CD4-positive, alpha-beta T cell treated with Interleukin-4 for 4 hours (primary cell): ENCODE results near the gene PAFAH1B1.
A peak's percentile ranks its signal among the peaks of the same experiment; 100 is the strongest.
"Not testable (repeated sequence)": the region's sequence is repeated elsewhere in the genome, so short reads cannot be mapped to it uniquely, and the experiment has no call there.

Experiments
- DNase-seq: peaks from one replicate; pipeline ENCODE4 v3.0.0-alpha.2; 2020

Gene PAFAH1B1

DNA sequence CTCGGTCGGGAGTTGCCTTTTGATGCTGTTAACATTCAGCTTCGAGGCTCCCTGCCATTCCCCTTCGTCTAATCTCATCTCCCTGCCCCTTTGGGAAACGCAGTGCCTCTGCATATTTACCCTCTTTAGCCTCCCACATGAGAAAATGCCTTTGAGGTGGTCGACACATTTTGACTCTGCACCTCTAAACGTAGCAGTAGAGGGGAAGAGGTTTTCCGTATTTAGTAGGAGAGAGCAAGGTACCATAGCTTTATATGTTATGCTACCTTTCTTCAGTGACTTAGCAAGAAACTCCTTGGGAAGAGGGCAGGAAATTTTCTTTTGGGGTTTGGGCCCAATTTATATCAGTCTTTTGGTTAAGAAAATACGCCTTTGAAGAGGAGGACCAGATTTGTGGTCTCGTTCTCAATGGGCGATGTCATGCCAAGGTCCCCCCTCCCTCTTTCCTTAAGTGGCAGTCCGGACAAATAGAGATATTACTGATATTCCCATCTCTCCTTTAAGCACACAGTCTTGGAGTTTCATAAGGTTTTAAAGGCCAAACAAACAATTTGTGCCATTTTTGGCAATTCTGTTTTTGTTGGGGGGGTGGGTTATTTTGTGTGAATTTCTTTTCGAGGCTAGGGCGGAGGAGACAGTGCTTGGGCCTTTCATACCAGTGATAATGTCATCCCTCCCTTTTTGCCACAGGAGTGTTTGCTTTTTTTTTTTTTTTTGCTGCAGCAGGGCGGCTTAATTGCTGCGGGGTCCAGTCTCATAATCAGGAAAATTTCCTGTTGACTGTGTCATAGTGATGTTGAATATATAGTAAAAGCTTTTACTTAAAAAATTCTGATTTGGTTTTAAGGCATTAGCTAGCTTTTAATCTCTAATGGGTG is 1.5 kb downstream of the PAFAH1B1 start:
- no peak for DNase-seq

DNA sequence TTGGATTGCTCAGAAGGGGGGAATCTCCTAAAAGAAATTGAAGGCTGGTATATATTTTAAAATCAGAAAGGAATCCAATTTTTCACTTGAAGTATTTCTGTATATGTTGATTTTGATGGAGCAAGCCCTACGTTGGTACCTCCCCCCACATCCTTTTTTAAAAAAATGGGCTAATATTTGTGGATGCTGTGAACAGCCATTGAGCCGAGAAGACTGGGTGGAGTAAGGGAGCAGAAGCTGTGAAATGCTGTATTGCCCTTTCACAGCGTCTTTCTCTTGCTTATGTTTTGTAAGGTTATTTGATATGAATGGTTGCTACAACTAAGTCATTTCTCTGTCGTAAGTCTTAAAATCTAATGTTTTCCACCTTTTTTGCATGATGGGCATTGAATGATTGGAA is 2.3 kb downstream of the PAFAH1B1 start:
- no peak for DNase-seq

DNA sequence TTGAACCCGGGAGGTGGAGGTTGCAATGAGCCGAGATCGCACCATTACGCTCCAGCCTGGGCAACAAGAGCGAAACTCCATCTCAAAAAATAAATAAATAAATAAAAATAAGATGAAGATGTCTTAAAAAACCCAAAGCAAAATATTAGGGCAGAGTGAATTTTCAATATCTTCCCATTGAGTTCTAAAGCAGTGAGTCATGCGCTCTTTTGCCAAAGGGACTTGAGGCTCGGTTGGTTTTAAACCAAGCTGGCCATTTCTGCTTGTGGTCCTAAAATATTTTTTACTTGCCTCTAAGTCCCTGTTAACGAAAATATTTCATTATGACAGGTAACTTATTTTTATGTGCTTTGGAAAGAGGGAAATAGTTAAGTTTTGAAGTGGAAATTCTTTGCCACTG is 4.7 kb downstream of the PAFAH1B1 start:
- DNase-seq = no peak

DNA sequence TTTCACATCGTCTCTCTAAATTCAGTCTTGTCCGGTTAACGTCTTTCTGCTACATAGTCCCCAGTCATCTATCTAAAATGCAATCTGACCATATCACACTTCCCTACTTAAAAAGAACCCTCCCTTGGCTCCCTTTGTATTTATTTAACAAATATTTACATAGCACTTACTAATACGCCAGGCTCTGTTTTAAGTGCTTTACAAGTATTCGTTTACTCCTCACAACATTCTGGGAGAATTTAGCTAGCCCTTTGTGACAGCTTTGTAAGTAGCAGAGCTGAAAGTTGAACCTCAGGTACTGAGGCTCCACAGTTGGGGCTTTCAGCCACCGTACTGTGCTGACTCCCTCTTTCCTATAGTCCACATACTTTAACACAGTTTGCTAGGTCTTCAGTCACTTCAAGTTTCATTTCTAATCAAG is 9.2 kb downstream of the PAFAH1B1 start:
- DNase-seq = no peak

DNA sequence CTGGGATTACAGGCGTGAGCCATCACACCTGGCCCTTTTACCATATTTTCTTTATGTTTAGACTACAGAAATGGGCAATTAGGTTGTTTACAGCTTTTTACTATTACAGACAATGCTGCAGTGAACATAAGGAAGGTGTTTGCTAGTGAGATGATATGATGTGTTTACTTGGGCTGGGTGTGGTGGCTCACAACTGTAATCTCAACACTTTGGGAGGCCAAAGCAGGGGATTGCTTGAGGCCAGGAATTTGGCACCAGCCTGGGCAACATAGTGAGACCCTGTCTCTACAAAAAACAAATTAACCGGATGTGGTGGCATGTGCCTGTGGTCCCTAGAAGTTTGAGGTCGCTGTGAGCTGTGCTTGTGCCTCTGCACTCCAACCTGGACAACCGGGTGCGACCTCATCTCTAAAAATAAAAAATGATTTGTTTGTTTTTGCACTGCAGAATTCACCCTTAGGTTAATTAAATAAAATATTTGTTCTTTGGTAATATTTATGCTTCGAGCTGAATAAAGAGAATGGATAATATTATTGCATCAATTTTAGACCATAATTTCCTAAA is 15.0 kb downstream of the PAFAH1B1 start:
- DNase-seq = no peak

DNA sequence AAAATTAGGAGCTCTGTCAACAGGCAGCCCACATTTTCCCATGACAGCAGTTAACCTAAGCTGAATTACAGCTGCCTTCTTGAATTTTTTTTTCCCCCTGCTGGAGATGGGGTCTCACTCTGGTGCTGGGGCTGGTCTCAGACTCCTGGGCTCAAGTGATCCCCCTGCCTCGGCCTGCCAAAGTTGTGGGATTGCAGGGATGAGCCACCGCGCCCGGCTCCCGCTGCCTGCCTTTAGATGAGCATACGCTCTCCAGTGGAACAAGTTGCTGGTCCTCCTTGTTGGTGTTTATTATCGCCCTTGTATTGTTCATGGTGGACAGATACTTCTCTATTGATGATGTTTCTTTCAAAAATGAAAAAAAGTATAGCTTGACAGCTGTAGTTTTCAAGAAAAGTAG is 15.6 kb downstream of the PAFAH1B1 start:
- DNase-seq = no peak

DNA sequence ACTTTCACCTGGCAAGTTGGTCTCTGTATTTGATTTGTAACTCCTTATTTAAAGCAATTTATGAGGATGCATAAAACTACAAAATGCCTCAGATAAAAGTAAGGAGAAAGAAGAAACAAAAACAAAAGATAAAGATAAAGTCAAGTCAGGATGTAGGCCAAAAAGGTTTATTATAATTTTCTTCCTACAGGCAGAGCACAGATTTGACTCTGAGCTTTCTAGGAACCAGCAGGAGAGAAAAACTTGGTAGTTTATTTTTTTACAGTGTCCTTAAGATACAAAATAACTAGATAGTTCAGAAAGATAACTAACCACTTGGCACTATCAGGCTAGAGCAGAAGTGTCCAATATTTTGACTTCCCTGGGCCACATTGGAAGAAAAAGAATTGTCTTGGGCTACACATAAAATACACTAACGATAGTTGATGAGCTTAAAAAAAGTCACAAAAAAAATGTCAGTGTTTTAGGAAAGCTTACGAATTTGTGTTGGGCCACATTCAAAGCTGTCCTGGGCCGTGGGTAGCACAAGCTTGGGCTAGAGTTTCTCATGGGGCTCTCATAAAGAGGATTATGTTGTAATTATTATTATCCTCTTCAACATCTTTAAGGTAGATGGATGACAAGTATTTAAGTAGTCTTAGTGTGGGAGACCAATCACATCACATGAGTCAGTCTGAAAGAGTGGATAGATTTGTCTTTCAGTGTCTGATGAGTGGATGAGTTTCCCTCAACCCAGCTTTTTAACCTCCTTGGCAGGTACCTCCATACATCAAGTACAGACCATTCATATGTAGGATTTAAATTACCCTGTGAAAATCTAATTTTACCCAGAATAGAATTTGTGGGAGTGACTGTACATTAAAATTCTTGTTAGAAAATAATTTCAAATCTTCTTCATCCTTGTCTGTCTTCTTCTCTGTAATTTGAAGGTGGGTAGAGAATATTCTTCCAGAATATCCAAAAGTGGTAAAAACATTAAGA is 17.0 kb downstream of the PAFAH1B1 start:
- DNase-seq = no peak

DNA sequence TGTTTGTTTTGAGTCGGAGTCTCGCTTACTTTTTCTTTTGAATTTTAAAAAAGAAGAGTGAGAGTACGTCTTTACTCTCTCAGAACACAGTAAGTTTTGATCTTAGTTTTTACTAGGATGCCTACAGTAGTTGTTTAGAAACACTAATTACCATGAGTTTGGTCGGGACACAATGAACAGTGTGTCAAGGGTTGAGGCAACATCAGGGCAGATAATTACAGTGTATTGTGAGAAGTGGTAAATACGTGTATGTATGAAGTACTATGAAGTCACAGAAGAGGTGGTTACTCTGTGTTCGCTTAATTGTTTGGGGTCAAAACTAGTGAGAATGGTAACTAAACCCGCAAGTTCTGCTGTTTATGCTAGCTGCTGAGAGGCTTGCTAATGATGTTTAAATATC is 18.2 kb downstream of the PAFAH1B1 start:
- DNase-seq = no peak

DNA sequence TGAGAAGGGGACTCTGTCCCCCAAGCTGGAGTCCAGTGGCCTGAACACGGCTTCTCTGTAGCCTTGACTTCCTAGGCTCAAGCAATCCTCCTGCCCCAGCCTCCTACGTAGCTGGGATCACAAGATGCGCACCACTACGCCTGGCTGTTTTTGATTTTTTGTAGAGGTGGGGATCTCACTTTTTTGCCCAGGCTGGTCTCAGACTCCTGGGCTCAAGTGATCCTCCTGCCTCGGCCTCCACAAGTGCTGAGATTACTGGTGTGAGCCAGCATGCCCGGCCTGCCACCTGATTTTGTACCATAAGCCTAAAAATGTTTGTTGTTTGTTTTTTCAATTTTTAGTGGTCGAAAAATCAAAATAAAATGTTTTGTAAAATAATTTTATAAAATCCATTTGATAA is 19.2 kb downstream of the PAFAH1B1 start:
- DNase-seq = no peak

DNA sequence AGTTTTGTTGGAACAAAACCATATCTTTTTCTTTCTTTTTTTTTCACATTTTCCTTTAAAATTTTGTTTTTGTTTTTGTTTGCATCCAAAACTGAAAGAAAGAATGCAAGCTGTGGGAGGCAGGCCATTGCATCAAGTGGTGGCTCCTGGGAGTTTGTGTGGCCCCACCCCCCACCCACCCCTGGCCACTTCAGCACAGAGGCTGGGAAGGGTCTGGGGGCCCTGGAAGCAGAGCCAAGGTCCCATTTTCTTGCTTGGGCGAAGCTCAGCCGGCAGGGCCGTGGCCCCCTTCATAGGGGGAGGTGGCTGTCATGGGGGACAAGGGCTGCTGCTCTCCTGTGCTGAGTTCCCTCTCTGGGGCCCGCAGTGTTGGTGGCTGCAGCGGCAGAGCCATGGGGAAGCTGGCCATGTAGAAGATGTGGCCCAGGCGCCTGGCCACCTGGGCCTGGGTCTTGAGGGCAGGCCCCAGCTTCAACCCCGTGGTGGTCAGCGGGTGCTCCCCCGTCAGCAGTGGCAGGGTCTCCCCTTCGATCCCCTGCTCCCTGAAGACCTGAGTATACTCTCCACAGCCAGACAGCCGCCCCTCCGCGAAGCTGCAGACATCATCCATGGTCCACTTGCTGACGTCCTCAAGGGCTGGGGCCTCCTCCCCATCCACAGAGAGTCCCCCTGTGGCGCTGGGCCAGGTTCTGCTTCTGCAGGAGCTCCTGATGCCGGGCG is 19.8 kb downstream of the PAFAH1B1 start:
- no peak for DNase-seq

DNA sequence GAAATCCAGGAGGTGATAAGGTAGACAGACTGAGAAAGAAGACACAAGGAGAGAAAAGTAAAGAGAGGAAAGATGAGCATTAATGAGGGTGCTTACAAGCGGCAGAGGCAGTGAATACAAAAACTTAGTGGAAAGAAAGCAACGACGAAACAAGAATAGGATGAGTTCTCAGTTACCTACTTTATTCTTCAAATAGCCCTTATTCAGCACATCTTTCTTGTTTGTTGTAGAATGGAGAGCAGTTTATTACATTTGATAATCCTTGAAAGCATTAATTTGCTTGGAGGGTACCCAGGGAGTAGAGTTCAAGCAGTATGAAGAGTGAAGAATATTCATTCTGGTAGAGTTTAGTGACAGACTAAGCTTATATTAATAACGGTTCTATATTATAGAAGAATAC is 22.4 kb downstream of the PAFAH1B1 start:
- no peak for DNase-seq

DNA sequence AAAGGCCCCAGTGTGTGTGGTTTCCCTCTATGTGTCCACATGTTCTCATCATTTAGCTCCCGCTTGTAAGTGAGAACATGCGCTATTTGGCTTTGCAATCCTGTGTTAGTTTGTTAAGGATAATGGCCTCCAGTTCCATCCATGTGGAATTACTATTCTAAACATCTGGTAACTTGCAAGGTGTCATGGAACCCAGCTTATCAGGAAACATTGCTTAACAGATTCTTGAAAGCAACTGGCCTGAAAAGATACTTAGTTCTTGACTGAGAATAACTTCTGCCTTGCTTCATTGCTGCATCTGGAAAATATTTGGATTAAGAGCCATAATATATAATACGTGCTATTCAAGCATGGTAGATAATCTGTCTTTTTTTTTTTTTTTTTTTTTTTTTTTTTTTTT is 27.8 kb downstream of the PAFAH1B1 start:
- DNase-seq = no peak

DNA sequence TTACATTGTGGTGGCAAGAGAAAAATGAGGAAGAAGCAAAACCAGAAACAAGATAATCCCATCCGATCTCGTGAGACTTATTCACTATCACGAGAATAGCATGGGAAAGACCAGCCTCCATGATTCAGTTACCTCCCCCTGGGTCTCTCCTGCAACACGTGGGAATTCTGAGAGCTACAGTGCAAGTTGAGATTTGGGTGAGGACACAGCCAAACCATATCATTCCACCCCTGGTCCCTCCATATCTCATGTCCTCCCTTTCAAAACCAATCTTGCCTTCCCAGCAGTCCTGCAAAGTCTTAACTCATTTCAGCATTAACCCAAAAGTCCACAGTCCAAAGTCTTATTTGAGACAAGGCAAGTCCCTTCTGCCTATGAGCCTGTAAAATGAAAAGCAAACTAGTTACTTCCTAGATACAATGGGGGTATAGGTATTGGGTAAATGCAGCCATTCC is 28.5 kb downstream of the PAFAH1B1 start:
- not testable (repeated sequence) for DNase-seq

DNA sequence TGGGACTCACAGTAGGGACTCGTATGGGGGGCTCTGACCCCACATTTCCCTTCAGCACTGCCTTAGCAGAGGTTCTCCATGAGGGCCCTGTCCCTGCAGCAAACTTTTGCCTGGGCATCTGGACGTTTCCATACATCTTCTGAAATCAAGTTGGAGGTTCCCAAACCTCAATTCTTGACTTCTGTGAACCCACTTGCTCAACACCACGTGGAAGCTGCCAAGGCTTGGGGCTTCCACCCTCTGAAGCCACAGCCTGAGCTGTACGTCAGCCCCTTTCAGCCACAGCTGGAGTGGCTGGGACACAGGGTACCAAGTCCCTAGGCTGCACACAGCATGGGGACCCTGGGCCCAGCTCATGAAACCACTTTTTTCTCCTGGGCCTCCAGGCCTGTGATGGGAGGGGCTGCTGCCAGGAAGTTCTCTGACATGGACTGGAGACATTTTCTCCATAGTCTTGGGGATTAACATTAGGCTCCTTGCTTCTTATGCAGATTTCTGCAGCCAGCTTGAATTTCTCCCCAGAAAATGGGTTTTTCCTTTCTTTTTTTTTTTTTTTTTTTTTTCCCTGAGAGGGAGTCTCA is 29.4 kb downstream of the PAFAH1B1 start:
- DNase-seq = not testable (repeated sequence)

DNA sequence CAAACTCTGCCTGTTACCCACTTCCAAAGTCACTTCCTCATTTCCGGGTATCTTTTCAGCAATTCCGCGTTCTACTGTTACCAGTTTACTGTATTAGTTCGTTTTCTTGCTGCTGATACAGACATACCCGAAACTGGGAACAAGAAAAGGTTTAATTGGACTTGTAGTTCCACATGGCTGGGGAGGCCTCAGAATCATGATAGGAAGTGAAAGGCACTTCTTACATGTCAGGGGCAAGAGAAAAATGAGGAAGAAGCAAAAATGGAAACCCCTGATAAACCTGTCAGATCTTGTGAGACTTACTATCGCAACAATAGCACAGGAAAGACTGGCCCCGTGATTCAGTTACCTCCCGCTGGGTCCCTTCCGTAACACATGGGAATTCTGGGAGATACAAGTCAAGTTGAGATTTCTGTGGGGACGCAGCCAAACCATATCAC is 30.9 kb downstream of the PAFAH1B1 start:
- peak; percentile 8 for DNase-seq

DNA sequence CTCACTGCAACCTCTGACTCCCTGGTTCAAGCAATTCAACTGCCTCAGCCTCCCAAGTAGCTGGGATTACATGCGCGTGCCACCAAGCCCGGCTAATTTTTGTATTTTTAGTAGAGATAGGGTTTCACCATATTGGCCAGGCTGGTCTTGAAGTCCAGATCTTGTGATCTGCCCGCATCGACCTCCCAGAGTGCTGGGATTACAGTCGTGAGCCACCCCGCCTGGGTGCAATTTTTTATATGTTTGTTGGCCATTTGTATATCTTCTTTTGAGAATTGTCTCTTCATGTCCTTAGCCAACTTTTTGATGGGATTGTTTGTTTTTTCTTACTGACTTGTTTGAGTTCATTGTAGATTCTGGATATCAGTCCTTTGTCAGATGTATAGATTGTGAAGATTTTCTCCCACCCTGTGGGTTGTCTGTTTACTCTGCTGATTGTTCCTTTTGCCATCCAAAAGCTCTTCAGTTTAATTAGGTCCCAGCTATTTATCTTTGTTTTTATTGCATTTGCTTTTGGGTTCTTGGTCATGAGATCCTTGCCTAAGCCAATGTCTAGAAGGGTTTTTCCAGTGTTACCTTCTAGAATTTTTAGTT is 33.3 kb downstream of the PAFAH1B1 start:
- DNase-seq = not testable (repeated sequence)

DNA sequence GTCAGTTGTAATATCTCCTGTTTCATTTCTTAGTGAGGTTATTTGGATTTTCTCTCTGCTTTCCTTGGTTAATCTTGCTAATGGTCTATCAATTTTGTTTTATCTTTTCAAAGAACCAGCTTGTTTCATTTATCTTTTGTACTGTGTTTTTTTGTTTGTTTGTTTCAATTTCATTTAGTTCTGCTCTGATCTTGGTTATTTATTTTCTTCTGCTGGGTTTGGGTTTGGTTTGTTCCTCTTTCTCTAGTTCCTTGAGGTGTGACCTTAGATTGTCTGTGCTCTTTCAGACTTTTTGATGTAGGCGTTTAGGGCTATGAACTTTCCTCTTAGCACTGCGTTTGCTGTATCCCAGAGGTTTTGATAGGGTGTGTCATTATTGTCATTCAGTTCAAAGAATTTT is 35.5 kb downstream of the PAFAH1B1 start:
- not testable (repeated sequence) for DNase-seq

DNA sequence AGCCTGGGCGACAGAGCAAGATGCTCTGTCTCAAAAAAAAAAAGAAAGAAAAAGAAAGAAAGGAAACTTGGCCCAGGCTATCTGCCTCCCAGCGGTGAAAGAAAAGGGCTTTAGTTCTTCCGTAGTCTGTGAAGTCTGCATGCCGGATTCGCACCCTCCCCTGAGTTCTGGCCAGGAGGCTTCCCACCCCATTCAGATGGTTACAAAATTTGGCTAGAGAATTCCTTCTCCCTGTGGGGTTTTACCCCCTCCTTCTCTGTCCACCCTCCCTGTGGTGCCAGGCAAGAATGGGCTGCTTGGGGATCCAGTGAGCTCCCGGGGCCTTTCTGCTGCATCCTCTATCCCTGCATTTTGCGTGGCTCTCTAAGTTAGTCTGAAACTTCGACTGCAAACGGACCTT is 37.8 kb downstream of the PAFAH1B1 start:
- DNase-seq = no peak

DNA sequence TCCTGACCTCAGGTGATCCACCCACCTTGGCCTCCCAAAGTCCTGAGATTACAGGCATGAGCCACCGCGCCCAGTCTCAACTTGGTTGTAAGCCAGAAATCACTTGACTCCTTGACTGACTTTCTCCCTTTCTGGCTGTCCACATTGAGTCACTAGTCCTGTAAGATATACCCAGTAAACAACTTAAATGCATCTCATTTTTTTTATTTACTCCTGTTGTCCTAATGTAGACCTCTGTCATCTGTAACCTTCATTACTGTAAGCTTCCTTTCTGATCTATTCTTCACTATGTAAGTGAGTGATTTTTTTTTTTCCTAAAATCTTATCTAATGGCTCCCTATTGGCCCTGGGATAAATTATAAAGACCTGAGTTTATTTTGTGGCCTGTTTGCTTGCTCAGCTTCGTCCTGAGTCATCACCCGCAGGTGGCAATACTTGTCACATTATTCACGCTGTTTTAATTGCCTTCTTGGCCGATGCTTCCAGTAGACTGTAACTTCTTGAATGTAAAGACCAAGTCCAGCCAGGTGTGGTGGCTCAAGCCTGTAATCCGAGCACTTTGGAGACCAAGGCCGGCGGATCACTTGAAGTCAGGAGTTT is 41.0 kb downstream of the PAFAH1B1 start:
- DNase-seq = no peak

DNA sequence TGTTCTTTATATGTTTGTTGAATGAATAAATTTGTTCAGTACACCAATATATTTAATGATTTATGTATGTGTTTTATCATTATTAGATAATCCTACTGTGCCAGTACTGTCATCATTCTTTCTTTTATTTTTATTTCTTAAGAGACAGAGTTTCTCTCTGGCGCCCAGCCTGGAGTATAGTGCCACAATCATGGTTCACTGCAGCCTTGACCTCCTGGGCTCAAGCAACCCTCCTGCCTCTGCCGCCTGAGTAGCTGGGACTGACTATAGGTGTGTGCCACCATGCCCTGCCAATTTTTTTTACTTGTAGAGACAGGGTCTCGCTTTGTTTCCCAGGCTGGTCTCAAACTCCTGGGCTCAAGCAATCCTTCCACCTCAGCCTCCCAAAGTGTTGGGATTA is 41.8 kb downstream of the PAFAH1B1 start:
- no peak for DNase-seq

DNA sequence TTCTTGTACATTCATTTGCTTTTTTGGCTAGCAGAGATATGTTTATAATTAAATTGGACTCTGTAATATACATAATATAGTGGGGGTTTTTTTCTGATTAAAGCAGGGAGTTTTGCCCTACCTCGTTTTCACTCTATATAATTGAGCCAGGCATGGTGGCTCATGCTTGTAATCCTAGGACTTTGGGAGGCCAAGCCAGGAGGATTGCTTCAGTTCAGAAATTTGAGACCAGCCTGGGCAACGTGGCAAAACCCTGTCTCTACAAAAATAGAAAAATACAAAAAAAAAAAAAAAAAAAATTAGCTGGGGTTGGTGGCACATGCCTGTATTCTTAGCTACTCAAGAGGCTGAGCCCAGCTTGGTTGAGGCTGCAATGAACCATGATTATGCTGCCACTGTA is 42.2 kb downstream of the PAFAH1B1 start:
- DNase-seq = no peak
